DND-41 (cell line): ENCODE data around the gene RDH16.

Source experiments
- CTCF ChIP-seq: IDR thresholded peaks from 2 replicates; pipeline ENCODE4 v1.5.1; 2012; ENCODE audit warnings: borderline replicate concordance, low read length, moderate library complexity, mild to moderate bottlenecking; ENCODE audit not compliant: poor library complexity, severe bottlenecking; ENCODE audit errors: extremely low read depth
- EZH2 ChIP-seq: IDR thresholded peaks from 3 replicates; pipeline ENCODE4 v1.6.1; 2012; ENCODE audit warnings: borderline replicate concordance, low read depth, mild to moderate bottlenecking, moderate library complexity, low read length, inconsistent platforms; ENCODE audit not compliant: severe bottlenecking

DNA sequence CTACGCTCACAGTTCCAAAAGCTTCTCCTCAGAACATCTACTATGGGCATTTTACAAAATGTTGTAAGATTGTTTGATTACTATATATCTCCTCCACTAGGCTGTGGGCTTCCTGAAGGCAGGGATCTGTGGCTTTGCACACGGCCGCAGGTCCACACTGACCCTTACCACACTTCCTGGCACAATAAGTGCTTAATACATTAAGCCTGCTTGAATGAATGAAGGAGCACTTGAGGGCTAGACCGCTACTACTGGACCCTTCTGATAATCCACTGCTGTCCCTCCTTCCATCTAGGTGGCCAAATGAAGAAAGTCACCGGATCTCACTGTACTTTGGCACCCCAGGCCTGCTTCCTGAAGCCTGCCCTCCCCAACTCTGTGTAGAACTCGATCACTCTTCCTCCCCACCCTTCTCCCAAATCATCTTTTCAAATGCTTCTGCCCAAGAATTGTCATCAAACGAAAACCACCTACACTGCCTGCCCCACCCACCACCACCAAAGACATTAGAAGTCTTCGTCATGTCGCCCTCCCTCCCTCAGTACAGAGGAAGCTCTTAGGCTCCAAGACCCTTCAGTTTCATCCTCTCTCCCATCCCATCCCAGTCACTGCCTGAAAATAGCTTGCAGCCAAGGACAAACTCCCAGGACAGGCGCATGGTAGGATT, 49.5 kb upstream of the RDH16 start:
- no peak for TF ChIP-seq CTCF
- TF ChIP-seq EZH2: no peak
